NCI-H774 (cell line): Measurements from ENCODE around the gene LBHD1.

Source experiments
- DNase-seq: peaks from one replicate; lab custom pipeline; 2025; lab: John Stamatoyannopoulos, UW

LBHD1 gene

DNA sequence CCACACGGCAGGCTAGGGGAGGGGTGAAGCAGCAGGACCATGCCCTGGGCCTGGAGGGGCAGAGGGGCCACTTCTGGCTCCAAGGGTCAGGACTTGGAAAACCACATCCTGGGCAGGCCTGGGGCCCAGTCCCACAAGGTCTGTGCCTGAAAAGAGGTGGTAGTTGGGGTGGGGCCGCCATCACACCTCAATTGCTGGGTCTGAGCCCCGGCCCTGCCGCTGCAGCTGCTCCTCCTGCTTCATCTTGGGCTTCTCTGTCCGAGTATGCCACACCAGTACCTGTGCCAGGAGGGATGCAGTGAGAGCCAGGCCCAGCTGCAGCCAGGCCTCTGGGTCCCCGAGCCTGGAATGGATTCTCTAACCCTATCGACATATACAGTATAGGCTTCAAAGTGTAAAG is 56.5 kb downstream of the LBHD1 start:
- no peak for DNase-seq

- no peak for DNase-seq
Observed at GRCh38 chr11:62614275-62614674, 57.8 kb downstream of the LBHD1 start.

DNA sequence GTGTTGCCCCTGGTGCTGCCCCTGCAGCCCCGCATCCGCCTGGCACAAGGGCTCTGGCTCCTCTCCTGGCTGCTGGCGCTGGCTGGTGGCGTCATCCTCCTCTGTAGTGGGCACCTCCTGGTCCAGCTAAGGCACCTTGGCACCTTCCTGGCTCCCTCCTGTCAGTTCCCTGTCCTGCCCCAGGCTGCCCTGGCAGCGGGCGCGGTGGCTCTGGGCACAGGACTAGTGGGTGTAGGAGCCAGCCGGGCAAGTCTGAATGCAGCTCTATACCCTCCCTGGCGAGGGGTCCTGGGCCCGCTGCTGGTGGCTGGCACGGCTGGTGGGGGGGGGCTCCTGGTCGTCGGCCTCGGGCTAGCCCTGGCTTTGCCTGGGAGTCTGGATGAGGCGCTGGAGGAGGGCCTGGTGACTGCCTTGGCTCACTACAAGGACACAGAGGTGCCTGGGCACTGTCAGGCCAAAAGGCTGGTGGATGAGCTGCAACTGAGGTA is 58.7 kb downstream of the LBHD1 start:
- DNase-seq: no peak
